H9 (cell line): ENCODE results near the gene OR5V1. TPM values are rescaled to one million over a fixed set of nuclear protein-coding genes. Genes with fewer than 3 reads are reported as not detected.

ENCODE experiments used
- DNase-seq: peaks from one replicate; pipeline ENCODE4 v3.0.0-alpha.2; 2017
- H2AFZ ChIP-seq: one replicate; pipeline ENCODE4 v1.6.1; 2013; ENCODE audit warnings: mild to moderate bottlenecking, low read length, control low read depth, moderate library complexity
- H2AK5ac ChIP-seq: 2 replicates; pipeline ENCODE4 v1.6.1; 2013; ENCODE audit warnings: low read length, control low read depth, mixed read lengths; ENCODE audit not compliant: insufficient read length
- H2BK120ac ChIP-seq: one replicate; pipeline ENCODE4 v1.6.1; 2013; ENCODE audit warnings: low read depth, mild to moderate bottlenecking, low read length, control low read depth, inconsistent platforms; ENCODE audit not compliant: poor library complexity, severe bottlenecking
- H2BK12ac ChIP-seq: 2 replicates; pipeline ENCODE4 v1.6.1; 2013; ENCODE audit warnings: low read length, control low read depth, mixed read lengths, low read depth; ENCODE audit not compliant: insufficient read length
- H2BK15ac ChIP-seq: 2 replicates; pipeline ENCODE4 v1.6.1; 2013; ENCODE audit warnings: low read depth, low read length, control low read depth
- H2BK20ac ChIP-seq: one replicate; pipeline ENCODE4 v1.6.1; 2013; ENCODE audit warnings: low read depth, mild to moderate bottlenecking, low read length, control low read depth, inconsistent platforms; ENCODE audit not compliant: poor library complexity, severe bottlenecking
- H2BK5ac ChIP-seq: 2 replicates; pipeline ENCODE4 v1.6.1; 2013; ENCODE audit warnings: low read length, control low read depth, mixed read lengths; ENCODE audit not compliant: insufficient read length
- H3K14ac ChIP-seq: 2 replicates; pipeline ENCODE4 v1.6.1; 2013; ENCODE audit warnings: low read length, control low read depth; ENCODE audit not compliant: insufficient read depth
- H3K18ac ChIP-seq: 2 replicates; pipeline ENCODE4 v1.6.1; 2013; ENCODE audit warnings: low read depth, mild to moderate bottlenecking, mixed read lengths, low read length, control low read depth; ENCODE audit not compliant: insufficient read length
- H3K23ac ChIP-seq: 2 replicates; pipeline ENCODE4 v1.6.1; 2013; ENCODE audit warnings: low read length, control low read depth, mixed read lengths, low read depth; ENCODE audit not compliant: insufficient read length
- H3K23me2 ChIP-seq: 2 replicates; pipeline ENCODE4 v1.6.1; 2013; ENCODE audit warnings: low read depth, mild to moderate bottlenecking, mixed read lengths, low read length, control low read depth; ENCODE audit not compliant: insufficient read length, poor library complexity, severe bottlenecking
- H3K27ac ChIP-seq: 2 replicates; pipeline ENCODE4 v1.5.1; 2013; ENCODE audit warnings: low read length, control low read depth, mixed read lengths, low read depth; ENCODE audit not compliant: insufficient read length
- H3K27me3 ChIP-seq: 2 replicates; pipeline ENCODE4 v1.6.1; 2013; ENCODE audit warnings: low read length, control low read depth, inconsistent platforms; ENCODE audit not compliant: insufficient read depth
- H3K4ac ChIP-seq: 2 replicates; pipeline ENCODE4 v1.6.1; 2013; ENCODE audit warnings: low read depth, mild to moderate bottlenecking, control low read depth, inconsistent platforms, low read length, moderate library complexity
- H3K4me1 ChIP-seq: 2 replicates; pipeline ENCODE4 v1.6.1; 2013; ENCODE audit warnings: low read length, control low read depth, inconsistent platforms; ENCODE audit not compliant: insufficient read depth
- H3K4me2 ChIP-seq: 2 replicates; pipeline ENCODE4 v1.6.1; 2013; ENCODE audit warnings: low read length, control low read depth, mixed read lengths; ENCODE audit not compliant: insufficient read length, insufficient read depth
- H3K56ac ChIP-seq: 2 replicates; pipeline ENCODE4 v1.6.1; 2013; ENCODE audit warnings: low read depth, mild to moderate bottlenecking, mixed read lengths, low read length, control low read depth; ENCODE audit not compliant: insufficient read length
- H3K79me1 ChIP-seq: 2 replicates; pipeline ENCODE4 v1.6.1; 2013; ENCODE audit warnings: low read depth, mild to moderate bottlenecking, moderate library complexity, low read length, control low read depth, inconsistent platforms; ENCODE audit not compliant: insufficient read depth, poor library complexity, severe bottlenecking
- H3K79me2 ChIP-seq: 2 replicates; pipeline ENCODE4 v1.6.1; 2013; ENCODE audit warnings: low read length, control low read depth, inconsistent platforms; ENCODE audit not compliant: insufficient read depth
- H3K9ac ChIP-seq: 2 replicates; pipeline ENCODE4 v1.6.1; 2013; ENCODE audit warnings: low read length, control low read depth, mixed read lengths; ENCODE audit not compliant: insufficient read length; ENCODE audit errors: extremely low read depth
- H3K9me3 ChIP-seq: one replicate; pipeline ENCODE4 v1.6.1; 2013; ENCODE audit warnings: low read depth, low read length, inconsistent platforms; ENCODE audit not compliant: control insufficient read depth
- H3T11ph ChIP-seq: one replicate; pipeline ENCODE4 v1.6.1; 2013; ENCODE audit warnings: mild to moderate bottlenecking, low read length, control low read depth, inconsistent platforms
- H4K20me1 ChIP-seq: one replicate; pipeline ENCODE4 v1.6.1; 2013; ENCODE audit not compliant: control insufficient read depth, insufficient read length, insufficient read depth
- H4K5ac ChIP-seq: 2 replicates; pipeline ENCODE4 v1.6.1; 2013; ENCODE audit warnings: low read depth, mild to moderate bottlenecking, mixed read lengths, low read length, control low read depth; ENCODE audit not compliant: insufficient read length
- H4K8ac ChIP-seq: replicated peaks from 2 replicates; pipeline ENCODE4 v1.6.1; 2013; ENCODE audit warnings: low read length, control low read depth, mixed read lengths, low read depth; ENCODE audit not compliant: insufficient read length
- H4K91ac ChIP-seq: 2 replicates; pipeline ENCODE4 v1.6.1; 2013; ENCODE audit warnings: low read depth, mild to moderate bottlenecking, moderate library complexity, mixed read lengths, low read length, control low read depth; ENCODE audit not compliant: insufficient read length
- H3K27ac Mint-ChIP-seq, 3 experiments: 2 replicates in 2 of 3; 3 replicates in 1 of 3; pipeline ENCODE4 v1.8.0; 2020 to 2021; ENCODE audit warnings: mixed read lengths in 3 of 3, mild to moderate bottlenecking in 1 of 3, moderate library complexity in 1 of 3
- H3K27me3 Mint-ChIP-seq: 2 replicates; pipeline ENCODE4 v1.8.0; 2021; ENCODE audit warnings: low read depth, mild to moderate bottlenecking, moderate library complexity, mixed read lengths
- H3K36me3 Mint-ChIP-seq, 3 experiments: 2 replicates in 2 of 3; 3 replicates in 1 of 3; pipeline ENCODE4 v1.8.0; 2020 to 2021; ENCODE audit warnings: low read depth in 3 of 3, mixed read lengths in 3 of 3; ENCODE audit not compliant: insufficient read depth in 1 of 3
- H3K4me1 Mint-ChIP-seq, 2 experiments: 2 replicates each; pipeline ENCODE4 v1.8.0; 2020; ENCODE audit warnings: mixed read lengths in 2 of 2
- H3K4me3 Mint-ChIP-seq, 2 experiments: 2 replicates in 1 of 2; 3 replicates in 1 of 2; pipeline ENCODE4 v1.8.0; 2020 to 2021; ENCODE audit warnings: mild to moderate bottlenecking in 2 of 2, mixed read lengths in 2 of 2, moderate library complexity in 1 of 2
- H3K9me3 Mint-ChIP-seq, 2 experiments: 2 replicates in 1 of 2; 3 replicates in 1 of 2; pipeline ENCODE4 v1.8.0; 2020; ENCODE audit warnings: mild to moderate bottlenecking in 2 of 2, mixed read lengths in 2 of 2, moderate library complexity in 1 of 2
- WGBS: extraction: QIAGEN DNeasy Blood & Tissue Kit; methylation state at CpG from one replicate; pipeline ENCODE4 v1.1.7; 2013; ENCODE audit warnings: missing lambda C conversion rate, low lambda C conversion rate, mixed read lengths; ENCODE audit not compliant: insufficient read length; ENCODE audit errors: extremely low coverage; 5-methylcytosine and 5-hydroxymethylcytosine counted together
- total RNA-seq: library from RNA; stranded (reverse); gene quantifications from 2 replicates; pipeline ENCODE4 v1.2.1, GENCODE V29; 2021
- TF ChIP-seq, protein P1 (sequence below): fragments of 200-600 bp; sonication (generic); conservative IDR thresholded peaks from 3 replicates; pipeline ENCODE4 v1.8.0; 2021; ENCODE audit warnings: antibody characterized with exemption, mild to moderate bottlenecking

The OR5V1 gene
- total RNA-seq, 1 experiment from 2014 or later = not detected

DNA sequence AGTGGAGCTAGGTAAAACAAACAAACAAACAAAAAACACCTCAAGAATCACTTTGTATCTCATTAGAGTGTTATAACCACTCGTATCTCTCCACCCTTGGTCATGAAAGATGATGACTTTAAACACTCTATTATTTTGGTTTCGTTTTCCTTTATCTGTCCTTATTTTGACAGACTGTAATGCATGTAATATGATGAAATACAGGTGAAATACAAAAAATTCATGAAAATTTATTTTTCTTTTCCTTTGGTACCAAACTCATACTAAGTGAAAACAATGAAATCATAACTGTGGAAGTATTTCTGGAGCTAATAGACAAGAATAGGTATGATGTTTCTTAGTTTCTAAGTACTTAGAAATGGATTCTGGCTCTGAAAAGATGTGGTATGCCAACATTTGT, 30.9 kb upstream of the OR5V1 start:
- Histone ChIP-seq H2BK20ac (no peak overlapping the region), H3K56ac (no peak overlapping the region), H3K79me1 (no peaks in the 10 kb centered on the region), H4K5ac (no peak overlapping the region), H3K4me2 (no peak overlapping the region), H3K23me2 (no peaks in the 10 kb centered on the region), H3K9ac (no peak overlapping the region), H4K91ac (no peak overlapping the region), H2BK12ac (no peak overlapping the region), H3K4ac (no peak overlapping the region), H4K20me1 (no peaks in the 10 kb centered on the region), H4K8ac (no peak overlapping the region), H3K4me1 (no peaks in the 10 kb centered on the region), H3K23ac (no peak overlapping the region), H3K14ac (no peak overlapping the region), H2AK5ac (no peak overlapping the region), H3K27ac (no peak overlapping the region), H2AFZ (no peak overlapping the region), H2BK5ac (no peak overlapping the region), H3K18ac (no peak overlapping the region), H2BK120ac (no peak overlapping the region), H2BK15ac (no peak overlapping the region), H3K27me3 (no peaks in the 10 kb centered on the region), H3K79me2 (no peaks in the 10 kb centered on the region), H3T11ph (no peak overlapping the region), H3K9me3 (no peaks in the 10 kb centered on the region)
- DNase-seq = no peak
- Mint-ChIP-seq H3K4me1 (peaks cover 7% of the 10 kb centered on the region in 2 experiments), H3K27ac (no peak overlapping the region), H3K27me3 (peaks cover 3% of the 10 kb centered on the region; the same call in 1 of the 2 replicates), H3K9me3 (no peaks in the 10 kb centered on the region), H3K4me3 (no peak overlapping the region), H3K36me3 (no peaks in the 10 kb centered on the region; a peak in 1 of 7 replicates)
- TF ChIP-seq, protein P1, sequence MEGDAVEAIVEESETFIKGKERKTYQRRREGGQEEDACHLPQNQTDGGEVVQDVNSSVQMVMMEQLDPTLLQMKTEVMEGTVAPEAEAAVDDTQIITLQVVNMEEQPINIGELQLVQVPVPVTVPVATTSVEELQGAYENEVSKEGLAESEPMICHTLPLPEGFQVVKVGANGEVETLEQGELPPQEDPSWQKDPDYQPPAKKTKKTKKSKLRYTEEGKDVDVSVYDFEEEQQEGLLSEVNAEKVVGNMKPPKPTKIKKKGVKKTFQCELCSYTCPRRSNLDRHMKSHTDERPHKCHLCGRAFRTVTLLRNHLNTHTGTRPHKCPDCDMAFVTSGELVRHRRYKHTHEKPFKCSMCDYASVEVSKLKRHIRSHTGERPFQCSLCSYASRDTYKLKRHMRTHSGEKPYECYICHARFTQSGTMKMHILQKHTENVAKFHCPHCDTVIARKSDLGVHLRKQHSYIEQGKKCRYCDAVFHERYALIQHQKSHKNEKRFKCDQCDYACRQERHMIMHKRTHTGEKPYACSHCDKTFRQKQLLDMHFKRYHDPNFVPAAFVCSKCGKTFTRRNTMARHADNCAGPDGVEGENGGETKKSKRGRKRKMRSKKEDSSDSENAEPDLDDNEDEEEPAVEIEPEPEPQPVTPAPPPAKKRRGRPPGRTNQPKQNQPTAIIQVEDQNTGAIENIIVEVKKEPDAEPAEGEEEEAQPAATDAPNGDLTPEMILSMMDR = no peak
- no CpG with 5 or more reads among the region's 2 CpGs for WGBS
